Osteoblast (primary cell): ENCODE measurements around the gene CRBN. TPM values are rescaled to one million over a fixed set of nuclear protein-coding genes. Genes with fewer than 3 reads are reported as not detected.

ENCODE experiments used
- DNase-seq: peaks from one replicate; pipeline ENCODE4 v3.0.0; 2011; ENCODE audit warnings: low spot score, mixed read lengths; ENCODE audit not compliant: insufficient read length; ENCODE audit errors: missing footprints
- H2AFZ ChIP-seq: 2 replicates; pipeline ENCODE4 v1.6.0; 2011; ENCODE audit warnings: mild to moderate bottlenecking, low read length
- H3K27ac ChIP-seq: 2 replicates; pipeline ENCODE4 v1.5.1; 2011; ENCODE audit warnings: mild to moderate bottlenecking, low read depth, low read length, moderate library complexity
- H3K27me3 ChIP-seq: 2 replicates; pipeline ENCODE4 v1.6.0; 2012; ENCODE audit warnings: mild to moderate bottlenecking, control low read depth, inconsistent platforms, low read length, moderate library complexity; ENCODE audit not compliant: insufficient read depth
- H3K36me3 ChIP-seq: 2 replicates; pipeline ENCODE4 v1.5.1; 2011; ENCODE audit warnings: mild to moderate bottlenecking, low read length, control low read depth, moderate library complexity; ENCODE audit not compliant: insufficient read depth
- H3K4me1 ChIP-seq: 2 replicates; pipeline ENCODE4 v1.5.1; 2011; ENCODE audit warnings: mild to moderate bottlenecking, low read length, control low read depth, moderate library complexity; ENCODE audit not compliant: insufficient read depth
- H3K4me2 ChIP-seq: 2 replicates; pipeline ENCODE4 v1.6.0; 2011; ENCODE audit warnings: mild to moderate bottlenecking, low read length; ENCODE audit not compliant: insufficient read depth
- H3K4me3 ChIP-seq: fragments of 200-600 bp; sonication (generic); 3 replicates; pipeline ENCODE4 v1.5.1; 2012; ENCODE audit warnings: mild to moderate bottlenecking, low read length, inconsistent platforms; ENCODE audit not compliant: insufficient read depth
- H3K79me2 ChIP-seq: 2 replicates; pipeline ENCODE4 v1.6.0; 2012; ENCODE audit warnings: mild to moderate bottlenecking, low read length, control low read depth, inconsistent platforms; ENCODE audit not compliant: insufficient read depth
- H3K9me3 ChIP-seq: 2 replicates; pipeline ENCODE4 v1.5.1; 2011; ENCODE audit warnings: low read depth, low read length, control low read depth
- H4K20me1 ChIP-seq: 2 replicates; pipeline ENCODE4 v1.6.0; 2012; ENCODE audit warnings: mild to moderate bottlenecking, low read length, control low read depth; ENCODE audit not compliant: insufficient read depth
- total RNA-seq: library from RNA; depleted of rRNA; stranded (reverse); fragments of >200 nt; gene quantifications from 2 replicates; pipeline ENCODE4 v1.2.3, GENCODE V29; 2012
- TF ChIP-seq, protein P1 (sequence below): IDR thresholded peaks from 2 replicates; pipeline ENCODE4 v1.5.1; 2011; ENCODE audit warnings: mild to moderate bottlenecking, low read depth, low read length, moderate library complexity; ENCODE audit errors: extremely low read depth

Gene CRBN
- total RNA-seq, 1 donor = 76.0 TPM

- TF ChIP-seq, protein P1, sequence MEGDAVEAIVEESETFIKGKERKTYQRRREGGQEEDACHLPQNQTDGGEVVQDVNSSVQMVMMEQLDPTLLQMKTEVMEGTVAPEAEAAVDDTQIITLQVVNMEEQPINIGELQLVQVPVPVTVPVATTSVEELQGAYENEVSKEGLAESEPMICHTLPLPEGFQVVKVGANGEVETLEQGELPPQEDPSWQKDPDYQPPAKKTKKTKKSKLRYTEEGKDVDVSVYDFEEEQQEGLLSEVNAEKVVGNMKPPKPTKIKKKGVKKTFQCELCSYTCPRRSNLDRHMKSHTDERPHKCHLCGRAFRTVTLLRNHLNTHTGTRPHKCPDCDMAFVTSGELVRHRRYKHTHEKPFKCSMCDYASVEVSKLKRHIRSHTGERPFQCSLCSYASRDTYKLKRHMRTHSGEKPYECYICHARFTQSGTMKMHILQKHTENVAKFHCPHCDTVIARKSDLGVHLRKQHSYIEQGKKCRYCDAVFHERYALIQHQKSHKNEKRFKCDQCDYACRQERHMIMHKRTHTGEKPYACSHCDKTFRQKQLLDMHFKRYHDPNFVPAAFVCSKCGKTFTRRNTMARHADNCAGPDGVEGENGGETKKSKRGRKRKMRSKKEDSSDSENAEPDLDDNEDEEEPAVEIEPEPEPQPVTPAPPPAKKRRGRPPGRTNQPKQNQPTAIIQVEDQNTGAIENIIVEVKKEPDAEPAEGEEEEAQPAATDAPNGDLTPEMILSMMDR = no peak
- Histone ChIP-seq H3K36me3 (peaks cover 26% of the 10 kb centered on the region), H3K4me1 (peaks cover 10% of the 10 kb centered on the region), H3K79me2 (peaks cover 38% of the 10 kb centered on the region), H4K20me1 (no peaks in the 10 kb centered on the region), H3K9me3 (no peaks in the 10 kb centered on the region), H3K4me2 (peak within 1 kb of the TSS; percentile 87), H2AFZ (peak within 1 kb of the TSS; percentile 91), H3K27me3 (no peaks in the 10 kb centered on the region), H3K27ac (peak within 1 kb of the TSS; percentile 97), H3K4me3 (peak within 1 kb of the TSS; percentile 76)
- DNase-seq = peak; percentile 98
Observed at GRCh38 chr3:3126477-3127431, 52.7 kb downstream of the CRBN start, which contains the start of gene TRNT1. TRNT1 (plus strand) TSS chr3:3126940; CDS start chr3:3129041, 2,101 bp downstream.

- H2AFZ ChIP-seq = peak overlapping the region; percentile 91
- H3K27ac ChIP-seq = peak overlapping the region; percentile 97
- no peak for DNase-seq
- no peaks in the 10 kb centered on the region for H3K27me3 ChIP-seq
- H3K36me3 ChIP-seq = peaks cover 22% of the 10 kb centered on the region
- H3K9me3 ChIP-seq = no peaks in the 10 kb centered on the region
- peak overlapping the region; percentile 87 for H3K4me2 ChIP-seq
- H4K20me1 ChIP-seq = no peaks in the 10 kb centered on the region
- H3K4me3 ChIP-seq = peak overlapping the region; percentile 76
- peaks cover 36% of the 10 kb centered on the region for H3K79me2 ChIP-seq
- TF ChIP-seq, protein P1 = no peak
- peaks cover 10% of the 10 kb centered on the region for H3K4me1 ChIP-seq
Observed at GRCh38 chr3:3125977-3126376, 53.5 kb downstream of the CRBN start.

GRCh38 chr3:3119393-3119851, 60.1 kb downstream of the CRBN start:
- H3K4me2 ChIP-seq = no peak overlapping the region
- no peaks in the 10 kb centered on the region for H3K27me3 ChIP-seq
- no peaks in the 10 kb centered on the region for H3K79me2 ChIP-seq
- no peaks in the 10 kb centered on the region for H4K20me1 ChIP-seq
- no peak overlapping the region for H2AFZ ChIP-seq
- H3K4me1 ChIP-seq = no peaks in the 10 kb centered on the region
- TF ChIP-seq, protein P1 = no peak
- no peak for DNase-seq
- H3K9me3 ChIP-seq = no peaks in the 10 kb centered on the region
- no peaks in the 10 kb centered on the region for H3K36me3 ChIP-seq
- no peak overlapping the region for H3K27ac ChIP-seq
- no peak overlapping the region for H3K4me3 ChIP-seq

- no peak overlapping the region for H2AFZ ChIP-seq
- H4K20me1 ChIP-seq = no peaks in the 10 kb centered on the region
- H3K79me2 ChIP-seq = no peaks in the 10 kb centered on the region
- no peaks in the 10 kb centered on the region for H3K4me1 ChIP-seq
- H3K27me3 ChIP-seq = no peaks in the 10 kb centered on the region
- TF ChIP-seq, protein P1 = no peak
- no peak for DNase-seq
- H3K36me3 ChIP-seq = no peaks in the 10 kb centered on the region
- no peak overlapping the region for H3K27ac ChIP-seq
- no peak overlapping the region for H3K4me3 ChIP-seq
- no peak overlapping the region for H3K4me2 ChIP-seq
- no peaks in the 10 kb centered on the region for H3K9me3 ChIP-seq
Observed at GRCh38 chr3:3117651-3118050, 61.8 kb downstream of the CRBN start.
